GM12878 (cell line): Measurements from ENCODE around the gene TRANK1. TPM values are rescaled to one million over a fixed set of nuclear protein-coding genes. Genes with fewer than 3 reads are reported as not detected.
A peak's percentile ranks its signal among the peaks of the same experiment; 100 is the strongest.

Experiments
- ASH2L ChIP-seq: fragments of 300-600, 200-600 bp; sonication (generic); IDR thresholded peaks from 2 replicates; pipeline ENCODE4 v1.6.1; 2017; ENCODE audit warnings: low read depth, mild to moderate bottlenecking, borderline replicate concordance
- ATF7 ChIP-seq: fragments of 450-650 bp; IDR thresholded peaks from 2 replicates; pipeline ENCODE4 v1.6.1; 2016; ENCODE audit warnings: low read depth, mild to moderate bottlenecking
- DPF2 ChIP-seq: fragments of 450-650 bp; IDR thresholded peaks from 2 replicates; pipeline ENCODE4 v1.6.1; 2017; ENCODE audit warnings: mild to moderate bottlenecking
- IKZF2 ChIP-seq, 2 experiments: fragments of 450-650 bp; IDR thresholded peaks; 2 replicates each; pipeline ENCODE4 v1.6.1; 2017; ENCODE audit warnings: mild to moderate bottlenecking in 2 of 2, moderate library complexity in 2 of 2
- KDM1A ChIP-seq: fragments of 200-600 bp; sonication (generic); IDR thresholded peaks from 2 replicates; pipeline ENCODE4 v1.6.1; 2016; ENCODE audit warnings: borderline replicate concordance
- MTA3 ChIP-seq: IDR thresholded peaks from 2 replicates; pipeline ENCODE4 v1.6.1; 2012; ENCODE audit warnings: low read length, inconsistent platforms, borderline replicate concordance
- MYB ChIP-seq: fragments of 150-350 bp; IDR thresholded peaks from 2 replicates; pipeline ENCODE4 v1.6.1; 2014; ENCODE audit warnings: mild to moderate bottlenecking, low read depth, low read length, borderline replicate concordance
- NFYB ChIP-seq: IDR thresholded peaks from 2 replicates; pipeline ENCODE4 v1.6.1; 2011; ENCODE audit warnings: low read depth, mild to moderate bottlenecking, low read length, improper control_type of control experiment, moderate library complexity; ENCODE audit not compliant: insufficient read depth
- RELA ChIP-seq: fragments of 450-650 bp; IDR thresholded peaks from 2 replicates; pipeline ENCODE4 v1.8.0; 2014; ENCODE audit warnings: borderline replicate concordance; ENCODE audit not compliant: partially characterized antibody
- TCF7 ChIP-seq: IDR thresholded peaks from 2 replicates; pipeline ENCODE4 v1.6.1; 2014; ENCODE audit warnings: antibody characterized with exemption, borderline replicate concordance
- ZNF217 ChIP-seq: fragments of 450-650 bp; IDR thresholded peaks from 2 replicates; pipeline ENCODE4 v1.6.1; 2017; ENCODE audit warnings: antibody characterized with exemption, mild to moderate bottlenecking
- ZNF622 ChIP-seq: fragments of 450-650 bp; IDR thresholded peaks from 2 replicates; pipeline ENCODE4 v1.6.1; 2017; ENCODE audit warnings: mild to moderate bottlenecking, inconsistent platforms
- ZSCAN29 ChIP-seq: fragments of 450-650 bp; IDR thresholded peaks from 2 replicates; pipeline ENCODE4 v1.6.1; 2017; ENCODE audit warnings: mild to moderate bottlenecking, moderate library complexity
- polyA plus RNA-seq, 11 experiments: library from polyadenylated mRNA; depleted of rRNA in 4 of 11; unstranded in 6 of 11; stranded (reverse) in 5 of 11; fragments of >200 nt; fragmentation: Nextera tagmentation in 4 of 11; fragmentation: Illumina TruSeq in 1 of 11; extraction: Ambion mirVana in 4 of 11; extraction: Trizol in 1 of 11; gene quantifications; 1 replicate in 1 of 11; 2 replicates in 10 of 11; pipeline versions ENCODE4 v1.2.1 to v1.2.3, GENCODE V29; 2011 to 2016; ENCODE audit warnings: inconsistent platforms in 2 of 11, missing spikeins in 2 of 11, low read depth in 1 of 11
- total RNA-seq, 4 experiments: library from RNA; depleted of rRNA in 3 of 4; stranded (reverse); fragments of >200 nt in 3 of 4; fragmentation: Illumina TruSeq in 1 of 4; extraction: Trizol in 1 of 4; gene quantifications; 2 replicates each; pipeline versions ENCODE4 v1.2.1 to v1.2.3, GENCODE V29; 2013 to 2021
- TF ChIP-seq, protein P1 (sequence below): IDR thresholded peaks from 2 replicates; pipeline ENCODE4 v1.6.1; 2012; ENCODE audit warnings: improper control_type of control experiment, low read depth, low read length; ENCODE audit not compliant: insufficient replicate concordance
- TF ChIP-seq, protein P2 (sequence below): fragments of 450-650 bp; IDR thresholded peaks from 2 replicates; pipeline ENCODE4 v1.6.1; 2016; ENCODE audit warnings: mild to moderate bottlenecking, moderate library complexity, borderline replicate concordance
- TF ChIP-seq, protein P3 (sequence below): fragments of 450-650 bp; IDR thresholded peaks from 2 replicates; pipeline ENCODE4 v1.6.1; 2014; ENCODE audit warnings: mild to moderate bottlenecking

Gene TRANK1
- total and polyA plus RNA-seq, 10 of the 15 experiments (the other 5 are each of a cell fraction or from before 2014, with no cell fraction given): 0.46 to 8.8 (median 1.1) TPM

DNA sequence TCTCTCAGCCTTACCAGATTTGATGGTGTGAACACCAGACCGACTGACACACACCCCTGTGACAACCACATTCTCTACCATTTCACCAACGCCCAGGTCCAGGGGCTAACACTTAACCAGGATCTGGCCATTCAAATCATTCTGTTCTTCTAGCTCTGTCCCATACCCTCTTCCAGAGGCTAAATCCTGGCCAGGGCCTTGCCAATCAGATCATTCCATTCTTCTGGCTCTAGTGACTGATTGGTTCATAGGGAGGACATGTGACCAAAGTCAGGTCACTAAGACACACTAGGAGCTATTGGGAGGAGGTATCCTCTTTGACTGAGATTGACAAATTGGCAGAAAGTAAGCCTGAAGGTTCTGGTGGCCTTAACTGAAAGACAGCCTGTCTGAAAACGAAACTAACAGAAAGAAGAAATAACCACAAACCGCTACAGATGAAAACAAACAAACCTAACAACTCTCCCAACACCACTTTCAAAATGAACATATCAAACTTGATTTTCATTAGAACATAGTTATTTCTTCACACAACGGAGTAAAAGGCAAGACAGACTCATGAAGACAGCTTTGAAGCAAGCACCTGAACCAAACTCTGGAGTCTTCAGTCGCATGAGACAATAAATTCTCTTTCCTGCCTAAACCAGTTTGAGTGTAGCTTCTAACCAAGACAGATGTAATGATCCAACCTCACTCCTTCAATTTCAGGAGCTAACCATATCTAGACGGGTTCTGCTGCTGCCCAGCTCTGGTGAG is 68.5 kb downstream of the TRANK1 start (continued):
- TF ChIP-seq ZNF622 (no peak), MTA3 (no peak), DPF2 (peak; percentile 89), ZNF217 (peak; percentile 61; the same call in 1 of the 2 replicates), MYB (no peak), ASH2L (no peak), KDM1A (no peak), RELA (no peak), IKZF2 (IDR thresholded peaks at IDR 0.05) (peak; percentile 88 to 90), ATF7 (peak; percentile 83), TCF7 (no peak), NFYB (peak; percentile 97), ZSCAN29 (no peak)
- TF ChIP-seq, protein P1, sequence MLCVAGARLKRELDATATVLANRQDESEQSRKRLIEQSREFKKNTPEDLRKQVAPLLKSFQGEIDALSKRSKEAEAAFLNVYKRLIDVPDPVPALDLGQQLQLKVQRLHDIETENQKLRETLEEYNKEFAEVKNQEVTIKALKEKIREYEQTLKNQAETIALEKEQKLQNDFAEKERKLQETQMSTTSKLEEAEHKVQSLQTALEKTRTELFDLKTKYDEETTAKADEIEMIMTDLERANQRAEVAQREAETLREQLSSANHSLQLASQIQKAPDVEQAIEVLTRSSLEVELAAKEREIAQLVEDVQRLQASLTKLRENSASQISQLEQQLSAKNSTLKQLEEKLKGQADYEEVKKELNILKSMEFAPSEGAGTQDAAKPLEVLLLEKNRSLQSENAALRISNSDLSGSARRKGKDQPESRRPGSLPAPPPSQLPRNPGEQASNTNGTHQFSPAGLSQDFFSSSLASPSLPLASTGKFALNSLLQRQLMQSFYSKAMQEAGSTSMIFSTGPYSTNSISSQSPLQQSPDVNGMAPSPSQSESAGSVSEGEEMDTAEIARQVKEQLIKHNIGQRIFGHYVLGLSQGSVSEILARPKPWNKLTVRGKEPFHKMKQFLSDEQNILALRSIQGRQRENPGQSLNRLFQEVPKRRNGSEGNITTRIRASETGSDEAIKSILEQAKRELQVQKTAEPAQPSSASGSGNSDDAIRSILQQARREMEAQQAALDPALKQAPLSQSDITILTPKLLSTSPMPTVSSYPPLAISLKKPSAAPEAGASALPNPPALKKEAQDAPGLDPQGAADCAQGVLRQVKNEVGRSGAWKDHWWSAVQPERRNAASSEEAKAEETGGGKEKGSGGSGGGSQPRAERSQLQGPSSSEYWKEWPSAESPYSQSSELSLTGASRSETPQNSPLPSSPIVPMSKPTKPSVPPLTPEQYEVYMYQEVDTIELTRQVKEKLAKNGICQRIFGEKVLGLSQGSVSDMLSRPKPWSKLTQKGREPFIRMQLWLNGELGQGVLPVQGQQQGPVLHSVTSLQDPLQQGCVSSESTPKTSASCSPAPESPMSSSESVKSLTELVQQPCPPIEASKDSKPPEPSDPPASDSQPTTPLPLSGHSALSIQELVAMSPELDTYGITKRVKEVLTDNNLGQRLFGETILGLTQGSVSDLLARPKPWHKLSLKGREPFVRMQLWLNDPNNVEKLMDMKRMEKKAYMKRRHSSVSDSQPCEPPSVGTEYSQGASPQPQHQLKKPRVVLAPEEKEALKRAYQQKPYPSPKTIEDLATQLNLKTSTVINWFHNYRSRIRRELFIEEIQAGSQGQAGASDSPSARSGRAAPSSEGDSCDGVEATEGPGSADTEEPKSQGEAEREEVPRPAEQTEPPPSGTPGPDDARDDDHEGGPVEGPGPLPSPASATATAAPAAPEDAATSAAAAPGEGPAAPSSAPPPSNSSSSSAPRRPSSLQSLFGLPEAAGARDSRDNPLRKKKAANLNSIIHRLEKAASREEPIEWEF: peak; percentile 49
- TF ChIP-seq, protein P2, sequence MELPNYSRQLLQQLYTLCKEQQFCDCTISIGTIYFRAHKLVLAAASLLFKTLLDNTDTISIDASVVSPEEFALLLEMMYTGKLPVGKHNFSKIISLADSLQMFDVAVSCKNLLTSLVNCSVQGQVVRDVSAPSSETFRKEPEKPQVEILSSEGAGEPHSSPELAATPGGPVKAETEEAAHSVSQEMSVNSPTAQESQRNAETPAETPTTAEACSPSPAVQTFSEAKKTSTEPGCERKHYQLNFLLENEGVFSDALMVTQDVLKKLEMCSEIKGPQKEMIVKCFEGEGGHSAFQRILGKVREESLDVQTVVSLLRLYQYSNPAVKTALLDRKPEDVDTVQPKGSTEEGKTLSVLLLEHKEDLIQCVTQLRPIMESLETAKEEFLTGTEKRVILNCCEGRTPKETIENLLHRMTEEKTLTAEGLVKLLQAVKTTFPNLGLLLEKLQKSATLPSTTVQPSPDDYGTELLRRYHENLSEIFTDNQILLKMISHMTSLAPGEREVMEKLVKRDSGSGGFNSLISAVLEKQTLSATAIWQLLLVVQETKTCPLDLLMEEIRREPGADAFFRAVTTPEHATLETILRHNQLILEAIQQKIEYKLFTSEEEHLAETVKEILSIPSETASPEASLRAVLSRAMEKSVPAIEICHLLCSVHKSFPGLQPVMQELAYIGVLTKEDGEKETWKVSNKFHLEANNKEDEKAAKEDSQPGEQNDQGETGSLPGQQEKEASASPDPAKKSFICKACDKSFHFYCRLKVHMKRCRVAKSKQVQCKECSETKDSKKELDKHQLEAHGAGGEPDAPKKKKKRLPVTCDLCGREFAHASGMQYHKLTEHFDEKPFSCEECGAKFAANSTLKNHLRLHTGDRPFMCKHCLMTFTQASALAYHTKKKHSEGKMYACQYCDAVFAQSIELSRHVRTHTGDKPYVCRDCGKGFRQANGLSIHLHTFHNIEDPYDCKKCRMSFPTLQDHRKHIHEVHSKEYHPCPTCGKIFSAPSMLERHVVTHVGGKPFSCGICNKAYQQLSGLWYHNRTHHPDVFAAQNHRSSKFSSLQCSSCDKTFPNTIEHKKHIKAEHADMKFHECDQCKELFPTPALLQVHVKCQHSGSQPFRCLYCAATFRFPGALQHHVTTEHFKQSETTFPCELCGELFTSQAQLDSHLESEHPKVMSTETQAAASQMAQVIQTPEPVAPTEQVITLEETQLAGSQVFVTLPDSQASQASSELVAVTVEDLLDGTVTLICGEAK: no peak
- TF ChIP-seq, protein P3, sequence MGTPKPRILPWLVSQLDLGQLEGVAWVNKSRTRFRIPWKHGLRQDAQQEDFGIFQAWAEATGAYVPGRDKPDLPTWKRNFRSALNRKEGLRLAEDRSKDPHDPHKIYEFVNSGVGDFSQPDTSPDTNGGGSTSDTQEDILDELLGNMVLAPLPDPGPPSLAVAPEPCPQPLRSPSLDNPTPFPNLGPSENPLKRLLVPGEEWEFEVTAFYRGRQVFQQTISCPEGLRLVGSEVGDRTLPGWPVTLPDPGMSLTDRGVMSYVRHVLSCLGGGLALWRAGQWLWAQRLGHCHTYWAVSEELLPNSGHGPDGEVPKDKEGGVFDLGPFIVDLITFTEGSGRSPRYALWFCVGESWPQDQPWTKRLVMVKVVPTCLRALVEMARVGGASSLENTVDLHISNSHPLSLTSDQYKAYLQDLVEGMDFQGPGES: no peak
